Ovary (tissue), 3 donors: ENCODE data around the gene CPD.

Experiments used
- EP300 ChIP-seq: sonication (generic); formaldehyde crosslinking; IDR thresholded peaks from one replicate; pipeline ENCODE4 v1.6.1; 2017; ENCODE audit warnings: antibody characterized with exemption
- POLR2A ChIP-seq: fragments of 450-650 bp; IDR thresholded peaks from one replicate; pipeline ENCODE4 v1.6.1; 2017; ENCODE audit warnings: antibody characterized with exemption, mild to moderate bottlenecking, moderate library complexity
- TF ChIP-seq, protein P1 (sequence below), 3 donors: fragments of 450-650 bp in 2 of 3; fragments of 200-600 bp in 1 of 3; IDR thresholded peaks; one replicate each; pipeline versions ENCODE4 v1.5.1 to v1.8.0; 2016 to 2022; ENCODE audit warnings: antibody characterized with exemption in 3 of 3, mild to moderate bottlenecking in 1 of 3
- donor health status: DM: no; HTN: no; CAD: no.

GRCh38 chr17:30376621-30377452, 1.9 kb upstream of the CPD start:
- TF ChIP-seq, protein P1, sequence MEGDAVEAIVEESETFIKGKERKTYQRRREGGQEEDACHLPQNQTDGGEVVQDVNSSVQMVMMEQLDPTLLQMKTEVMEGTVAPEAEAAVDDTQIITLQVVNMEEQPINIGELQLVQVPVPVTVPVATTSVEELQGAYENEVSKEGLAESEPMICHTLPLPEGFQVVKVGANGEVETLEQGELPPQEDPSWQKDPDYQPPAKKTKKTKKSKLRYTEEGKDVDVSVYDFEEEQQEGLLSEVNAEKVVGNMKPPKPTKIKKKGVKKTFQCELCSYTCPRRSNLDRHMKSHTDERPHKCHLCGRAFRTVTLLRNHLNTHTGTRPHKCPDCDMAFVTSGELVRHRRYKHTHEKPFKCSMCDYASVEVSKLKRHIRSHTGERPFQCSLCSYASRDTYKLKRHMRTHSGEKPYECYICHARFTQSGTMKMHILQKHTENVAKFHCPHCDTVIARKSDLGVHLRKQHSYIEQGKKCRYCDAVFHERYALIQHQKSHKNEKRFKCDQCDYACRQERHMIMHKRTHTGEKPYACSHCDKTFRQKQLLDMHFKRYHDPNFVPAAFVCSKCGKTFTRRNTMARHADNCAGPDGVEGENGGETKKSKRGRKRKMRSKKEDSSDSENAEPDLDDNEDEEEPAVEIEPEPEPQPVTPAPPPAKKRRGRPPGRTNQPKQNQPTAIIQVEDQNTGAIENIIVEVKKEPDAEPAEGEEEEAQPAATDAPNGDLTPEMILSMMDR (IDR thresholded peaks at IDR 0.05), result no peak
- no peak for TF ChIP-seq POLR2A
- no peak for TF ChIP-seq EP300
